HCT116 (cell line): Measurements from ENCODE around the gene GOLIM4. TPM values are rescaled to one million over a fixed set of nuclear protein-coding genes. Genes with fewer than 3 reads are reported as not detected.

ENCODE experiments used
- ATAC-seq: fragments of 200-7000 bp; cut with Tn5 transposase; 2 replicates; pipeline ENCODE4 v1.9.1; 2020; ENCODE audit warnings: mild to moderate bottlenecking, moderate library complexity
- BruUV-seq: library from RNA; stranded (reverse); fragments of 400-500 nt; replicated peaks from 2 replicates; lab custom pipeline; 2021; lab: Mats Ljungman, UMichigan
- CTCF ChIA-PET: fragments of 300-600 bp; sonication (Branson Sonifier 250); formaldehyde crosslinking; loops from one replicate; lab custom pipeline; 2021; ENCODE audit warnings: antibody characterized with exemption; lab: Charles Lee
- POLR2A ChIA-PET: fragments of 300-600, 350-600 bp; sonication (Branson Sonifier 250); formaldehyde crosslinking; loops from one replicate; lab custom pipeline; 2021; ENCODE audit warnings: antibody characterized with exemption; lab: Charles Lee
- RAD21 ChIA-PET, 2 experiments: fragments of 300-600 bp; sonication (Branson Sonifier 250); formaldehyde crosslinking; loops; one replicate each; lab custom pipeline; 2023; ENCODE audit warnings: low total read pairs in 2 of 2; ENCODE audit not compliant: uncharacterized antibody in 2 of 2, unreplicated experiment in 2 of 2, low non-redundant PET in 1 of 2; lab: Charles Lee
- DNase-seq: peaks from one replicate; pipeline ENCODE4 v3.0.0-alpha.2; 2010; ENCODE audit warnings: low read depth, low spot score
- H2AFZ ChIP-seq: fragments of 200-600 bp; shearing (Covaris generic), sonication (generic); 2 replicates; pipeline ENCODE4 v1.6.1; 2017; ENCODE audit warnings: low read depth, mixed run types, mixed read lengths, antibody characterized with exemption, low read length; ENCODE audit not compliant: poor library complexity, severe bottlenecking
- H3K27ac ChIP-seq: 2 replicates; pipeline ENCODE4 v1.5.1; 2012; ENCODE audit warnings: low read depth, low read length
- H3K27me3 ChIP-seq: fragments of 200-600 bp; sonication (generic); 2 replicates; pipeline ENCODE4 v1.6.1; 2016; ENCODE audit warnings: mixed run types, low read length, mixed read lengths; ENCODE audit not compliant: insufficient read depth
- H3K36me3 ChIP-seq, 2 experiments: fragments of 200-500 bp in 1 of 2; fragments of 200-600 bp in 1 of 2; sonication (Bioruptor generic) in 1 of 2; sonication (generic) in 1 of 2; 2 replicates each; pipeline versions ENCODE4 v1.5.1 to v1.6.1; 2014 to 2016; ENCODE audit warnings: low read length in 2 of 2, inconsistent platforms in 1 of 2, mixed read lengths in 1 of 2, mixed run types in 1 of 2; ENCODE audit not compliant: insufficient read depth in 2 of 2, control insufficient read depth in 1 of 2
- H3K4me1 ChIP-seq, 2 experiments: fragments of 200-600 bp in 1 of 2; sonication (generic) in 1 of 2; 2 replicates each; pipeline versions ENCODE4 v1.5.1 to v1.6.1; 2012 to 2017; ENCODE audit warnings: low read length in 2 of 2, inconsistent platforms in 1 of 2, mild to moderate bottlenecking in 1 of 2, mixed read lengths in 1 of 2, mixed run types in 1 of 2, moderate library complexity in 1 of 2; ENCODE audit not compliant: insufficient read depth in 2 of 2, control insufficient read depth in 1 of 2
- H3K4me2 ChIP-seq: fragments of 200-600 bp; sonication (generic); 2 replicates; pipeline ENCODE4 v1.6.1; 2017; ENCODE audit warnings: mixed run types, low read length, mixed read lengths
- H3K4me3 ChIP-seq, 2 experiments: fragments of 200-600 bp in 1 of 2; sonication (generic) in 1 of 2; replicated peaks in 1 of 2; 2 replicates each; pipeline ENCODE4 v1.5.1; 2011 to 2016; ENCODE audit warnings: low read length in 2 of 2, control low read depth in 1 of 2, low read depth in 1 of 2, mild to moderate bottlenecking in 1 of 2, mixed read lengths in 1 of 2, mixed run types in 1 of 2
- H3K79me2 ChIP-seq: fragments of 200-600 bp; sonication (generic); 2 replicates; pipeline ENCODE4 v1.6.1; 2017; ENCODE audit warnings: mild to moderate bottlenecking, mixed run types, low read length, moderate library complexity, mixed read lengths; ENCODE audit not compliant: insufficient read depth
- H3K9ac ChIP-seq: fragments of 200-600 bp; sonication (generic); 2 replicates; pipeline ENCODE4 v1.6.1; 2016; ENCODE audit warnings: low read length, mixed read lengths
- H3K9me2 ChIP-seq: fragments of 200-600 bp; sonication (generic), shearing (Covaris generic); 2 replicates; pipeline ENCODE4 v1.6.1; 2017; ENCODE audit warnings: mixed run types, mild to moderate bottlenecking, moderate library complexity; ENCODE audit not compliant: insufficient read depth
- H3K9me3 ChIP-seq, 2 experiments: fragments of 200-500 bp in 1 of 2; fragments of 200-600 bp in 1 of 2; sonication (Bioruptor generic) in 1 of 2; sonication (generic) in 1 of 2; 2 replicates each; pipeline ENCODE4 v1.6.1; 2014 to 2017; ENCODE audit warnings: low read length in 2 of 2, mixed read lengths in 2 of 2, inconsistent platforms in 1 of 2, low read depth in 1 of 2, mild to moderate bottlenecking in 1 of 2, mixed run types in 1 of 2, moderate library complexity in 1 of 2; ENCODE audit not compliant: control insufficient read depth in 1 of 2, insufficient read depth in 1 of 2
- H4K20me1 ChIP-seq: fragments of 200-600 bp; sonication (generic), shearing (Covaris generic); 2 replicates; pipeline ENCODE4 v1.6.1; 2017; ENCODE audit warnings: mixed run types, mild to moderate bottlenecking, moderate library complexity; ENCODE audit not compliant: insufficient read depth
- ATF3 ChIP-seq: IDR thresholded peaks from 2 replicates; pipeline ENCODE4 v1.6.1; 2012
- CBX3 ChIP-seq: IDR thresholded peaks from 2 replicates; pipeline ENCODE4 v1.6.1; 2012; ENCODE audit warnings: low read depth
- CEBPB ChIP-seq: IDR thresholded peaks from 2 replicates; pipeline ENCODE4 v1.6.1; 2012; ENCODE audit warnings: low read depth
- ELF1 ChIP-seq: IDR thresholded peaks from 2 replicates; pipeline ENCODE4 v1.6.1; 2012; ENCODE audit warnings: low read depth, borderline replicate concordance
- EZH2 ChIP-seq: fragments of 200-600 bp; sonication (generic); IDR thresholded peaks from 2 replicates; pipeline ENCODE4 v1.6.1; 2017; ENCODE audit warnings: antibody characterized with exemption, mixed run types
- EZH2phosphoT487 ChIP-seq: fragments of 200-600 bp; IDR thresholded peaks from 2 replicates; pipeline ENCODE4 v1.6.1; 2018; ENCODE audit warnings: antibody characterized with exemption, borderline replicate concordance
- FOSL1 ChIP-seq: IDR thresholded peaks from 2 replicates; pipeline ENCODE4 v1.6.1; 2012; ENCODE audit warnings: low read depth
- JUND ChIP-seq: IDR thresholded peaks from 2 replicates; pipeline ENCODE4 v1.6.1; 2012
- MAX ChIP-seq: IDR thresholded peaks from 2 replicates; pipeline ENCODE4 v1.6.1; 2012
- POLR2A ChIP-seq: IDR thresholded peaks from 2 replicates; pipeline ENCODE4 v1.7.0; 2011; ENCODE audit warnings: borderline replicate concordance; ENCODE audit not compliant: insufficient read depth, insufficient read length; ENCODE audit errors: extremely low read depth
- POLR2AphosphoS5 ChIP-seq: IDR thresholded peaks from 2 replicates; pipeline ENCODE4 v1.6.1; 2011; ENCODE audit warnings: mild to moderate bottlenecking, low read depth, low read length, moderate library complexity
- REST ChIP-seq: IDR thresholded peaks from 2 replicates; pipeline ENCODE4 v1.6.1; 2012; ENCODE audit warnings: low read depth
- SIN3A ChIP-seq: IDR thresholded peaks from 2 replicates; pipeline ENCODE4 v1.6.1; 2012; ENCODE audit warnings: low read depth
- SP1 ChIP-seq: IDR thresholded peaks from 2 replicates; pipeline ENCODE4 v1.6.1; 2012; ENCODE audit warnings: low read depth
- SRF ChIP-seq: IDR thresholded peaks from 2 replicates; pipeline ENCODE4 v1.6.1; 2012; ENCODE audit warnings: low read depth
- TCF7L2 ChIP-seq: IDR thresholded peaks from 2 replicates; pipeline ENCODE4 v1.7.0; 2011; ENCODE audit warnings: borderline replicate concordance, inconsistent platforms; ENCODE audit not compliant: insufficient read depth, insufficient read length; ENCODE audit errors: extremely low read depth
- ZFX ChIP-seq: fragments of 450-650 bp; IDR thresholded peaks from 2 replicates; pipeline ENCODE4 v1.6.1; 2017
- ZNF274 ChIP-seq: fragments of 200-500 bp; sonication (Bioruptor generic); IDR thresholded peaks from 2 replicates; pipeline ENCODE4 v1.6.1; 2014; ENCODE audit warnings: mild to moderate bottlenecking, low read depth, low read length, inconsistent platforms
- intact Hi-C: fragments of 100-400 bp; cut with micrococcal nuclease; formaldehyde crosslinking; loops from 2 replicates; pipeline ENCODE4 v1.10.0; 2022
- total RNA-seq: library from RNA; stranded (reverse); gene quantifications from one replicate; pipeline ENCODE4 v1.2.1, GENCODE V29; 2021; ENCODE audit not compliant: unreplicated experiment

Gene GOLIM4
- total RNA-seq, 1 experiment from 2014 or later = 10.6 TPM

GRCh38 chr3:168102735-168103410, 7.1 kb upstream of the GOLIM4 start:
- POLR2A ChIA-PET = no interaction called here
- Histone ChIP-seq H2AFZ (no peak overlapping the region), H3K4me1 (peaks cover 0 to 9% of the 10 kb centered on the region in 2 experiments; a peak in 2 of 4 replicates), H3K4me3 (no peak overlapping the region), H3K27me3 (no peaks in the 10 kb centered on the region), H3K9me2 (no peaks in the 10 kb centered on the region), H3K79me2 (no peaks in the 10 kb centered on the region), H3K36me3 (no peaks in the 10 kb centered on the region), H4K20me1 (no peaks in the 10 kb centered on the region), H3K27ac (no peak overlapping the region), H3K4me2 (no peak overlapping the region), H3K9me3 (no peaks in the 10 kb centered on the region), H3K9ac (no peak overlapping the region)
- DNase-seq (no peak), ATAC-seq (no peak)
- RAD21 ChIA-PET = no interaction called here
- TF ChIP-seq JUND = no peak
- TF ChIP-seq EZH2 = no peak
- TF ChIP-seq CEBPB = no peak
- intact Hi-C loops = no loop called here
- CTCF ChIA-PET = no interaction called here
- no TSS peak for BruUV-seq

GRCh38 chr3:168100777-168101492, 5.2 kb upstream of the GOLIM4 start:
- Histone ChIP-seq H2AFZ (peak overlapping the region; percentile 89), H3K9ac (no peak overlapping the region), H3K27me3 (no peaks in the 10 kb centered on the region), H3K9me2 (no peaks in the 10 kb centered on the region), H3K36me3 (no peaks in the 10 kb centered on the region), H3K27ac (no peak overlapping the region), H3K4me3 (no peak overlapping the region), H3K4me1 (peaks cover 6 to 21% of the 10 kb centered on the region in 2 experiments; a peak in 3 of 4 replicates), H3K4me2 (peak overlapping the region; percentile 21), H4K20me1 (no peaks in the 10 kb centered on the region), H3K79me2 (no peaks in the 10 kb centered on the region), H3K9me3 (no peaks in the 10 kb centered on the region)
- intact Hi-C loops = no loop called here
- DNase-seq (no peak), ATAC-seq (no peak)
- ChIA-PET RAD21 (no interaction called here), POLR2A (no interaction called here), CTCF (no interaction called here)
- BruUV-seq = no TSS peak
- no peak for TF ChIP-seq ZNF274
- TF ChIP-seq CBX3 = no peak
- TF ChIP-seq SRF = no peak
- TF ChIP-seq ELF1 = no peak
- TF ChIP-seq ATF3 = no peak
- no peak for TF ChIP-seq FOSL1
- no peak for TF ChIP-seq POLR2A
- TF ChIP-seq MAX = no peak
- no peak for TF ChIP-seq TCF7L2
- no peak for TF ChIP-seq EZH2
- no peak for TF ChIP-seq POLR2AphosphoS5
- TF ChIP-seq REST = no peak
- no peak for TF ChIP-seq SP1
- no peak for TF ChIP-seq SIN3A
- no peak for TF ChIP-seq EZH2phosphoT487
- TF ChIP-seq ZFX = no peak
